Smooth muscle cell of bladder (primary cell): Measurements from ENCODE around the gene NID2. TPM values are rescaled to one million over a fixed set of nuclear protein-coding genes. Genes with fewer than 3 reads are reported as not detected.

Experiments
- total RNA-seq: library from RNA; depleted of rRNA; stranded (reverse); fragments of >200 nt; gene quantifications from 2 replicates; pipeline ENCODE4 v1.2.3, GENCODE V29; 2014

The NID2 gene, protein sequence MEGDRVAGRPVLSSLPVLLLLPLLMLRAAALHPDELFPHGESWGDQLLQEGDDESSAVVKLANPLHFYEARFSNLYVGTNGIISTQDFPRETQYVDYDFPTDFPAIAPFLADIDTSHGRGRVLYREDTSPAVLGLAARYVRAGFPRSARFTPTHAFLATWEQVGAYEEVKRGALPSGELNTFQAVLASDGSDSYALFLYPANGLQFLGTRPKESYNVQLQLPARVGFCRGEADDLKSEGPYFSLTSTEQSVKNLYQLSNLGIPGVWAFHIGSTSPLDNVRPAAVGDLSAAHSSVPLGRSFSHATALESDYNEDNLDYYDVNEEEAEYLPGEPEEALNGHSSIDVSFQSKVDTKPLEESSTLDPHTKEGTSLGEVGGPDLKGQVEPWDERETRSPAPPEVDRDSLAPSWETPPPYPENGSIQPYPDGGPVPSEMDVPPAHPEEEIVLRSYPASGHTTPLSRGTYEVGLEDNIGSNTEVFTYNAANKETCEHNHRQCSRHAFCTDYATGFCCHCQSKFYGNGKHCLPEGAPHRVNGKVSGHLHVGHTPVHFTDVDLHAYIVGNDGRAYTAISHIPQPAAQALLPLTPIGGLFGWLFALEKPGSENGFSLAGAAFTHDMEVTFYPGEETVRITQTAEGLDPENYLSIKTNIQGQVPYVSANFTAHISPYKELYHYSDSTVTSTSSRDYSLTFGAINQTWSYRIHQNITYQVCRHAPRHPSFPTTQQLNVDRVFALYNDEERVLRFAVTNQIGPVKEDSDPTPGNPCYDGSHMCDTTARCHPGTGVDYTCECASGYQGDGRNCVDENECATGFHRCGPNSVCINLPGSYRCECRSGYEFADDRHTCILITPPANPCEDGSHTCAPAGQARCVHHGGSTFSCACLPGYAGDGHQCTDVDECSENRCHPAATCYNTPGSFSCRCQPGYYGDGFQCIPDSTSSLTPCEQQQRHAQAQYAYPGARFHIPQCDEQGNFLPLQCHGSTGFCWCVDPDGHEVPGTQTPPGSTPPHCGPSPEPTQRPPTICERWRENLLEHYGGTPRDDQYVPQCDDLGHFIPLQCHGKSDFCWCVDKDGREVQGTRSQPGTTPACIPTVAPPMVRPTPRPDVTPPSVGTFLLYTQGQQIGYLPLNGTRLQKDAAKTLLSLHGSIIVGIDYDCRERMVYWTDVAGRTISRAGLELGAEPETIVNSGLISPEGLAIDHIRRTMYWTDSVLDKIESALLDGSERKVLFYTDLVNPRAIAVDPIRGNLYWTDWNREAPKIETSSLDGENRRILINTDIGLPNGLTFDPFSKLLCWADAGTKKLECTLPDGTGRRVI (N-terminal part only)
- 333 and 336 TPM in 2 replicates for total RNA-seq

DNA sequence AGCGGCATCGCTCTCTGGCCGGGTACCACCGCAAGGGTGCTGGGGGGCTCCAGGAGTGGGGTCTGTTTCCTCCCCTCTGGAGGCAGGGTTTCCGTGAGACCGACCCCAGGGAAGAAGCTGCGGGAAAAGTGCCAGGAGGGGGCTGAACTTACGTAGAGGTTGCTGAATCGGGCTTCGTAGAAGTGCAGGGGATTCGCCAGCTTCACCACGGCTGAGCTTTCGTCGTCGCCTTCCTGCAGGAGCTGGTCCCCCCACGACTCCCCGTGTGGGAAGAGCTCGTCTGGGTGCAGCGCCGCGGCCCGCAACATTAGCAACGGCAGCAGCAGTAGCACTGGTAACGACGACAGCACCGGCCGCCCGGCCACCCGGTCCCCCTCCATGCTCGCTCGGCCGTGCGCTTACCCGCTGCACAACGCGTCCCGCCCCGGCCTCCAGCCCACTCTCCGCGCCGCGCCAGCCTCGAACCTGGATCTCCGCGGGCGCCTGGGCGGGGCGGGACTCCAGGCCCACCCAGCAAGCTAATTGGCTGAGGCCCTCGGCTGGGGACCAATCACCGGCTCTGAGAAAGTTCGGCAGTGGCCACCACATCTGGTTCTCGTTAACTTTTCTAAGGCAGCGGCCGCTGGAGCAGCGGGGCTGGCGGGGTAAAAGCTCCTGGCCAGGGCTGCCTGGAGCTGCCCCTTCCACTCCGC is at the start of gene NID2:
Gene NID2, minus strand, starts transcription at position 445 of the 692 bp plus-strand sequence. Its CDS starts 65 bp downstream, at position 380.

DNA sequence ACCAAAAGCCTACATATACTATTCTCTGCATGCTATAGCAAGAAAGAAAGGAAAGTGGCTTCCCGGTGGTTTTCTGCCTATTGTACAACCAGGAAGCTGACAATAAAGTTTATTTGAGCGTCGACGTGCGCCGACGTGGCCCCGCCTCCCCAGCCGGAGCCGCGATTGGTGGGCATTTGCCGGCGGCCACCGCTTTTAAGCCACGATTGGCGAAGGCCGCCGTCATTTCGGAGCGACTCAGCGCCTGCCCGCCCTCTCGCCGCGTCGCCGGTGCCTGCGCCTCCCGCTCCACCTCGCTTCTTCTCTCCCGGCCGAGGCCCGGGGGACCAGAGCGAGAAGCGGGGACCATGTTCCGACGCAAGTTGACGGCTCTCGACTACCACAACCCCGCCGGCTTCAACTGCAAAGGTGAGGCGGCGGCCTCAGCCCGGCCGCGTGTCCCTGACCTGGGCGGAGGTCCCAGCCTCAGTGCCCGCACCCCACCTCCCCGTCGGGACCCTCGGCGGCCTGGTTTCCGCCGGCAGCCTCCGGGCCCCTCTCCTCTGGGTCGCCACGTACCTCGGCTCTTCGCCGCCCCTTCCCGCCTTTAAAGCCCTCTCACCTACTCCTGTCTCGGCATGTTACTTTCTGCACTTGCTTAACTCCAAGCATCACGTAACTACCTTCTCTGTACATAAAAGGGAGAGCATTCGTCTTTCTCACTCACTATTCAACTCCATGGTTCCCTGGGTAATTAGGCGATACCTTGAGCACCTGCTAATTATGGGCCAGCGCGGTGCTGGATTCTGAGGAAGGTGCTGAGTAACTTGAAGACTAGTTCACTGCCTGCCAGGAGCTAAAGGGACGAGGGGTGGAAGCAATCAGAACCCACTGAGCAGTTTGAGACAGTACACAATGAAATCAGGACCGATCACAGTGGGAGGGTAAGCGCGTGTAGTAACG is 79.3 kb downstream of the NID2 start, which contains the start of gene RTRAF:
Gene RTRAF, plus strand, starts transcription at position 254 of the 942 bp plus-strand sequence. Its CDS starts 94 bp downstream, at position 348.

Other genes starting within 250 kb of the NID2 start
- gene GNG2, start 208.4 kb downstream of the NID2 start, total RNA-seq, result 10.8 and 16.8 TPM in 2 replicates
- gene RTRAF, start 79.5 kb downstream of the NID2 start, total RNA-seq, result 84.5 and 118 TPM in 2 replicates
- gene PTGDR, start 198.6 kb upstream of the NID2 start, total RNA-seq, result under 0.01 TPM in 1 of 2 replicates, not detected in the other
- gene PTGER2, start 245.3 kb upstream of the NID2 start, total RNA-seq, result 6.6 and 8.4 TPM in 2 replicates